Prostate gland (tissue), 2 donors: ENCODE results near the gene DGCR8. TPM values are rescaled to one million over a fixed set of nuclear protein-coding genes. Genes with fewer than 3 reads are reported as not detected.

Experiments used
- DNase-seq: peaks from one replicate; pipeline ENCODE4 v3.0.0-alpha.2; 2019; ENCODE audit warnings: low spot score
- H3K27ac ChIP-seq, 2 donors: fragments of 200-600 bp; sonication (generic); 2 replicates each; pipeline ENCODE4 v1.5.1; 2017 to 2019
- H3K27me3 ChIP-seq: fragments of 200-600 bp; sonication (generic); replicated peaks from 2 replicates; pipeline ENCODE4 v1.5.1; 2019; ENCODE audit not compliant: insufficient read depth
- H3K36me3 ChIP-seq, 2 donors: fragments of 200-600 bp; sonication (generic); 1 replicate in 1 of 2; 2 replicates in 1 of 2; pipeline versions ENCODE4 v1.5.1 to v1.8.1; 2017 to 2019
- H3K4me1 ChIP-seq: fragments of 200-600 bp; sonication (generic); replicated peaks from 2 replicates; pipeline ENCODE4 v1.5.1; 2019
- H3K4me3 ChIP-seq, 2 donors: fragments of 200-600 bp; sonication (generic); 2 replicates each; pipeline ENCODE4 v1.5.1; 2017 to 2019
- H3K9me3 ChIP-seq: fragments of 200-600 bp; sonication (generic); 2 replicates; pipeline ENCODE4 v1.5.1; 2017
- CTCF ChIP-seq, 4 experiments: fragments of 200-600 bp in 2 of 4; fragments of 450-650 bp in 2 of 4; sonication (generic) in 2 of 4; IDR thresholded peaks; 1 replicate in 3 of 4; 2 replicates in 1 of 4; pipeline ENCODE4 v1.5.1; 2016 to 2019; ENCODE audit warnings: antibody characterized with exemption in 4 of 4, mild to moderate bottlenecking in 2 of 4, moderate library complexity in 2 of 4
- POLR2A ChIP-seq: fragments of 450-650 bp; IDR thresholded peaks from one replicate; pipeline ENCODE4 v1.6.1; 2016; ENCODE audit warnings: antibody characterized with exemption, mild to moderate bottlenecking
- POLR2AphosphoS5 ChIP-seq: sonication (generic); formaldehyde crosslinking; IDR thresholded peaks from one replicate; pipeline ENCODE4 v1.6.1; 2017; ENCODE audit warnings: antibody characterized with exemption
- WGBS: methylation state at CpG from one replicate; pipeline ENCODE4 v1.1.5; 2018; 5-methylcytosine and 5-hydroxymethylcytosine counted together
- intact Hi-C: fragments of 100-400 bp; cut with DNase I; formaldehyde crosslinking; loops from one replicate; pipeline ENCODE4 v1.14.2; 2022
- total RNA-seq, 2 donors: library from RNA; depleted of rRNA; stranded (reverse); fragments of >200 nt; gene quantifications; one replicate each; pipeline ENCODE4 v1.1.0, GENCODE V29; 2016

DGCR8 gene
- total RNA-seq, 2 donors from 2014 or later: 20.9 to 47.6 TPM

- Histone ChIP-seq H3K4me3 (no peak overlapping the region), H3K9me3 (no peaks in the 10 kb centered on the region), H3K27ac (no peak overlapping the region), H3K36me3 (peaks cover 13 to 46% of the 10 kb centered on the region in 2 donors), H3K27me3 (no peaks in the 10 kb centered on the region), H3K4me1 (peaks cover 15% of the 10 kb centered on the region)
- WGBS: 88% methylated on average over 24 of the region's 24 CpGs
- intact Hi-C loops: no loop called here
- DNase-seq: no peak
- no peak for TF ChIP-seq POLR2AphosphoS5
These were observed 6.1 kb downstream of the DGCR8 start for GRCh38 chr22:20086101-20086599.

GRCh38 chr22:20086763-20087162 is 6.7 kb downstream of the DGCR8 start:
- no peak for TF ChIP-seq POLR2A
- no peak for TF ChIP-seq POLR2AphosphoS5
- TF ChIP-seq CTCF (IDR thresholded peaks at IDR 0.05): no peak
- intact Hi-C loops: no loop called here
- no peak for DNase-seq
- WGBS: 92% methylated on average over 5 of the region's 5 CpGs
- Histone ChIP-seq H3K4me3 (no peak overlapping the region), H3K36me3 (peaks cover 13 to 52% of the 10 kb centered on the region in 2 donors), H3K27ac (no peak overlapping the region), H3K27me3 (no peaks in the 10 kb centered on the region), H3K9me3 (no peaks in the 10 kb centered on the region), H3K4me1 (peaks cover 15% of the 10 kb centered on the region)

- DNase-seq: no peak
- intact Hi-C loops: no loop called here
- Histone ChIP-seq H3K4me3 (no peak overlapping the region), H3K27ac (no peak overlapping the region), H3K4me1 (peaks cover 15% of the 10 kb centered on the region), H3K27me3 (no peaks in the 10 kb centered on the region), H3K9me3 (no peaks in the 10 kb centered on the region), H3K36me3 (peaks cover 13 to 60% of the 10 kb centered on the region in 2 donors)
- 91% methylated on average over 14 of the region's 14 CpGs for WGBS
- TF ChIP-seq POLR2AphosphoS5 (no peak), POLR2A (no peak), CTCF (IDR thresholded peaks at IDR 0.05) (no peak)
These were observed 7.5 kb downstream of the DGCR8 start for GRCh38 chr22:20087319-20088262.

GRCh38 chr22:20088263-20088648 is 8.2 kb downstream of the DGCR8 start:
- Histone ChIP-seq H3K4me1 (peaks cover 11% of the 10 kb centered on the region), H3K36me3 (peaks cover 13 to 60% of the 10 kb centered on the region in 2 donors), H3K4me3 (no peak overlapping the region), H3K9me3 (no peaks in the 10 kb centered on the region), H3K27ac (no peak overlapping the region), H3K27me3 (no peaks in the 10 kb centered on the region)
- no peak for DNase-seq
- 93% methylated on average over 8 of the region's 8 CpGs for WGBS
- TF ChIP-seq POLR2AphosphoS5 (no peak), POLR2A (no peak), CTCF (IDR thresholded peaks at IDR 0.05) (no peak)
- intact Hi-C loops: no loop called here

- no peak for DNase-seq
- TF ChIP-seq POLR2AphosphoS5: no peak
- H3K4me1 ChIP-seq: peaks cover 7% of the 10 kb centered on the region
- H3K9me3 ChIP-seq: no peaks in the 10 kb centered on the region
- H3K27ac ChIP-seq: no peak overlapping the region
- peaks cover 16 to 60% of the 10 kb centered on the region in 2 donors for H3K36me3 ChIP-seq
- no peaks in the 10 kb centered on the region for H3K27me3 ChIP-seq
- WGBS: 87% methylated on average over 17 of the region's 17 CpGs
- intact Hi-C loops: no loop called here
- H3K4me3 ChIP-seq: no peak overlapping the region
These were observed 9.4 kb downstream of the DGCR8 start for GRCh38 chr22:20089226-20089976.
